HT-29 (cell line): ENCODE measurements around the gene UNC13B. TPM values are rescaled to one million over a fixed set of nuclear protein-coding genes. Genes with fewer than 3 reads are reported as not detected.
"Not testable (repeated sequence)": the region's sequence is repeated elsewhere in the genome, so short reads cannot be mapped to it uniquely, and the experiment has no call there.

Source experiments
- DNase-seq: peaks from one replicate; pipeline ENCODE4 v3.0.0-alpha.2; 2015; ENCODE audit warnings: low spot score
- total RNA-seq: library from RNA; depleted of rRNA; stranded (reverse); fragments of >200 nt; shearing (Covaris generic); gene quantifications from 2 replicates; pipeline ENCODE4 v1.2.3, GENCODE V29; 2014

Gene UNC13B
- total RNA-seq, 1 experiment from 2014 or later, result 11.8 TPM

DNA sequence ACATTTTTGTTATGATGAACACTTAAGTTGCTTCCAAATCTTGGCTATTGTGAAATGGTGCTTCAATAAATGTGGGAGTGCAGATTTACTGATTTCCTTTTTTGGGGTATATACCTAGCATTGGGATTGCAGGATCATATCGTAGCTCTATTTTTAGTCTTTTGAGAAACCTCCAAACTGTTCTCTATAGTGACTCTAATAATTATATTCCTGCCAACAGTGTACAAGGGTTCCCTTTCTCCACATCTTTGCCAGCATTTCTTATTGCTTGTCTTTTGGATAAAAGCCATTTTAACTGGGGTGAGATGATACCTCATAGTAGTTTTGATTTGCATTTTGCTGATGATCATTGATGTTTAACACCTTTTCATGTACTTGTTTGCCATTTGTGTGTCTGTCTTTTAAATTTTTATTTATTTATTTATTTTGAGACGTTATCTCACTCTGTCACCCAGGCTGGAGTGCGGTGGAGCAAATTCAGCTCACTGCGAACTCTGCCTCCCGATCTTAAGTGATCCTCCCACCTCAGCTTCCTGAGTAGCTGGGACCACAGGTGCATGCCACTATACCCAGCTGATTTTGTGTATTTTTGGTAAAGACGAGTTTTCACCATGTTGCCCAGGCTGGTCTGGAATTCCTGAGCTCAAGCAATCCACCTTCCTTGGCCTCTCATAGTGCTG is 59.0 kb downstream of the UNC13B start:
- DNase-seq, result no peak

DNA sequence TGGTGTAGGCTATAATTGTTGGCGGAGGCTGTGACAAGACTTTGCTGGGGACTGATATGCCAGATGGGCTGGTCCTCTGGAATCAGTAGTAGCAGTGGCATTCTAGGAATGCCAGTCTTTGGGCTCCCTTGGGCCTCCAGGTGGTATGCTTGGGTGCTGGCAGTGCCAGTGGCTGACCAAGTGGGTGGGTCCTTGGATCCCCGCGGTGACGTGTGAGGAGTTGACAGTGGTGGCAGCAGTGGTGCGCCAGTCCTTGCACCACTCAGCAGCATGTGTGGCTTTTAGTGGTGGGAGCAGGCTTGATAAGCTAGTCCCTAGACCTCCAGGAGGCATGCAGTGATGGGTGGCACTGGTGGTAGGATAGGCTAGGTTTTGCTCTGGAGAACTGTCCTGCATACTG is 63.9 kb downstream of the UNC13B start:
- no peak for DNase-seq

DNA sequence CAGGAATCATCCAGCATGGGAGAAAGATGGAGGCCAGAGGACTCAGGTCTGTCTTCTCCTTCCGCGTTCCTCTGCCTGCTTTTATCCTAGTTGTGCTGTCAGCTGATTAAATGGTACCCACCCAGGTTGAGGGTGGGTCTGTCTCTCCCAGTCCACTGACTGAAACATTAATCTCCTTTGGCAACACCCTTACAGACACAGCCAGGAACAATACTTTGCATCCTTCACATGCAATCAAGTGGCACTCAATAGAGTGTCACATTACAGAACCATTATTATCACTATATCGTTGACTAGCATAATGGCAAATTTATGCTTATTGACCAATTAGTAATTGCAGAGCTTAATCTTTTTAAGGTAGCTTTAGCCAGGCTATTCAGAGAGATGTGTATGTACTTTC is 64.8 kb downstream of the UNC13B start:
- DNase-seq, result no peak

DNA sequence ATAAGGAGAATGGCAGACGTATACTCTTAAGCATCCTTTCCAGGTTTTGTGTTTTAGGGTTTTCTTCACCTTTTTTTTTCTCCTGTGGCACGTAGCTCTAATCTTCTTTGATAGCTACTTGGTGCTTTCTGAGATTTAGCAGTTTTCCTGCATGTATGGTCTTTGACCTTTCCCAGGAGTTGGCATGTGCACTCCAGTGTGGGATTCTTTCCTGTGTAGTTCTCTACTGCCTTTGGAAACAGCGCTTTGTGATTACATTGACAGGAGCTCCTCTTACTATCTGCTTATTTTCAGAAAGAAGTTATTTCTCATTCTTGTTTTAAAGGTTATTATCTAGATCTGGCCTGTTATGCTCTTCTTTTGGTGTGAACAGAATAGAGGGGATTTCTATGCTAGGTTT is 65.5 kb downstream of the UNC13B start:
- DNase-seq, result no peak

DNA sequence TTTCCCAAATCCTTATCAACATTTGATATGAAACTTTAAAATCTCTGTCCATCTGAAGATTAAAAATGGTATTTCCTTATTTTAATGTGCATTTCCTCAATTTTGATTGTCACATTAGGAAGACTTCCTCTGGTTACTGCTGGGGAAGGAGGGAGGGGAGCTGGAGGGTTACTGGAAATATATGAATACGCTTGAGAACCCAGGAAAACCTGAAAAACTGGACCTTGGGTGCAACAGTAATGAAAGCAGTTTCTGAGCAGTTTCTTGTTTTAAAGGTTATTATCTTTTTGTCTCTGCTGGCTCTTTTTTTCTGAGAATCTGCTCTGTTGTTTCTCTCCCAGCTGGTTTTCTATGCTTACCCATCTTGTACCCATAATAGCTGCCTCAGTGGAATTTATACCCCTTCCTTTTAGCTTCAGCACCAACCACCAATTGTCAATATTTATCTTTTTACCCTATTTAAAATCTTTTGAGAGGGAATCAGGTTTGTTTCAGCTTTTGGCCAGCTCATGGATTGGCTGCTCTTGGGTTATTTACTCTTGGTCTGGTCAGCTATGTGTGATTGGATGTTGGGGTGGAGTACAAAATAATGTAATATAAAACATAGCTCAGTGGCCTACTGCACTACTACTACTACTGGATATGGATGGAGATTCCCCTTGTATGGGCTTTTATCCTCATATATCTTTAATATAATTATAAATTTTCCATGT is 67.4 kb downstream of the UNC13B start:
- no peak for DNase-seq

DNA sequence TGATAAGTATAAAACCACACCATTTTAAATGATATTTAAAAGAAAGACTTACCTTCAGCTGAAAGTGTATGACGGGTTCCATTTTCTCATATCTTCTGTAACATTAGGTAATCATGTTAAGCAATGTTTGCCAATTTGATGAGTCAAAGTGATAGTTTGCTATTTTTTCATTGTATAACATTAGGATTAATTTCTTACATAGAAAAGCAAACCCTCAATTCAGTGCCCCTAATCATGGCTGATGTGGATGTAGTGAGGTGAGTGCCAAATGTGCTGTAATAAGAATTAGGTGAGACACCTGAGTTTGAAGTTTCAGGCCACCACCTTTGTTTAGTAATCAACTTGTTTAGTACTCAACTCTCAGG is 68.0 kb downstream of the UNC13B start:
- no peak for DNase-seq

DNA sequence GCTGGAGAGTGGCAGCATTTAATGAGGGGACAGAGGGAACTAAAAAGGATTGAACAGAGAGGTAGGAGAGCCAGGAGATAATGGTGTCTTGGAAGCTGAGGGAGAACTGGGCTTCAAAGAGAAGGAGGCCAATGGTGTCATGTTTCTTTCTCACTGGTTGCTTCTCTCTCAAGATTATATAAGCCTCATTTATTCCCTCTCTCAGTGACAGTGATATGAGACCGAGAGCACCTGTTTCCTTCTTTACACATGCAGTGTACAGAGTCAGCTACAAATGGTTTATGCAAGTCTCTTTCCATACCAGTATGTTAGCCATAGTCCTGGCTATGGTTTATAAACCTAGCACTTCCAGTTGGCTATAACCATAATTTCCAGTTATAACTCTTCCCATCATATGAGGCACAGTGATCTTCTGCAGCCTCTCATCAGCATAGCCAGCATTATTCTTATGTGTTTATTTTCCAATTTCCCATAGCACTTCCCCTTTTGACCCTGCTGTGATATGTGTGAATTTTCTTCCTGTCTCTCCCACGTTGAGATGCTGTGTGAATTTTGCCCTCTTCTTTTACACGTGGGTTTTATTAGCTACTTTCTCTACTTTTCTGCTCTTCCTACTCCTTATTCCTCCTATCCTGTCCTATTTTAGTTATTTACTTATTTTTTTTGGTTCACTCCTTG is 71.2 kb downstream of the UNC13B start:
- DNase-seq, result no peak

DNA sequence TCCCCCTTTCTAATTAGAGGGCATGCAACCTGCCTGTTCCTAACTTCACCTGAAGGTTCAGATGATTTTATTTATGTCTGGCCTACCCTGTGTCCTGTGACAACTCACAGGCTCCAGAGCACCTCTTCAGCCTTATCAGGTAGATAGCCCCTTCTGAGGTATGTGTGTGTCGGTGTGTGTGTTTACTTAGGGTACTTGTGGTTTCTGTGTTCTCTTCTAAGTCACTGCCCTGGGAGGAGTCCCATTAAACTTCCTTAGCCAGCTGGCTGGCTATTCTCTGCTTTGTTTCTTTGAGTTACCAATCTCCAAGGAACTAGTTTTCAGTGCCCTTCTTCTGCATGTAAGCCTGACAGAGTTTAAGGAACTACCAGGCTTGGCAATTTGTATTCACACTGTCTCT is 74.9 kb downstream of the UNC13B start:
- DNase-seq, result peak; percentile 43

DNA sequence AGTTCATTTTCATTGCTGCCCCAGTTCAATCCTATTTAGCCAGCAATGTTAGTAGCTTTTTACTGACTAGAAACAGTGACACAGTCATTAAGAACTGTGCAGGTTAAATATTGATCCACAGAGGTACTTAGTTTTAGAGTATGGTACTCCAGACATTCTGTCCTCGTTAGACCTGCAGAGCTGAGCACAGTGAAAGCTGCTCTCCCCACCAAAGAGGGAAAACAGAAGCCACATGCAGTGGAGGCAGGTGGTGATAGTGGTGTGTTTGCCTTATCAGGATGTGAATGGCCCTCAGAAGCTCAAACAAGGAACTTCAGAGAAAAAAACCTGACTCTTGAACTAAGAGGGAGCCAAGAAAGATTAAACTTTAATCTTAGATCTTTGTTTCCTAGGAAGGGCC is 75.5 kb downstream of the UNC13B start:
- DNase-seq, result peak; percentile 22

DNA sequence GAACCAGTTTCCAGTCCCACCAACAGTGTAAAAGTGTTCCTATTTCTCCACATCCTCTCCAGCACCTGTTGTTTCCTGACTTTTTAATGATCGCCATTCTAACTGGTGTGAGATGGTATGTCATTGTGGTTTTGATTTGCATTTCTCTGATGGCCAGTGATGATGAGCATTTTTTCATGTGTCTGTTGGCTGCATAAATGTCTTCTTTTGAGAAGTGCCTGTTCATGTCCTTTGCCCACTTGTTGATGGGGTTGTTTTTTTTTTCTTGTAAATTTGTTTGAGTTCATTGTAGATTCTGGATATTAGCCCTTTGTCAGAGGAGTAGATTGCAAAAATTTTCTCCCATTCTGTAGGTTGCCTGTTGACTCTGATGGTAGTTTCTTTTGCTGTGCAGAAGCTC is 84.1 kb downstream of the UNC13B start:
- DNase-seq, result not testable (repeated sequence)

DNA sequence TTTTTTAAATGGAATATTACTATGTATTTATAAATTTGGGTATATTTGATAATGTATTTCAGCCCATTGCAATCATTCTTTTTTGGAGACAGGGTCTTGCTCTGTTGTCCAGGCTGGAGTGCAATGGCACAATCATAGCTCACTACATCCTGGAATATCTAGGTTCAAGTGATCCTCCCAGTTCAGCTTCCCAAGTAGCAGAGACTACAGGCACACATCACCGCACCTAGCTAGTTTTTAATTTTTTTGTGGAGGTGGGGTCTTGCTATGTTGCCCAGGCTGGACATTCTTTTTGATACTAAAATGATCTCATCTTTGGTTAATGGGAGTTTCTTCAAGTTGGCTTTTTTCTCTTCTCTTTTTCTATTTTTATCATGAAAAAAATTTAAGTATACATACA is 91.3 kb downstream of the UNC13B start:
- no peak for DNase-seq

DNA sequence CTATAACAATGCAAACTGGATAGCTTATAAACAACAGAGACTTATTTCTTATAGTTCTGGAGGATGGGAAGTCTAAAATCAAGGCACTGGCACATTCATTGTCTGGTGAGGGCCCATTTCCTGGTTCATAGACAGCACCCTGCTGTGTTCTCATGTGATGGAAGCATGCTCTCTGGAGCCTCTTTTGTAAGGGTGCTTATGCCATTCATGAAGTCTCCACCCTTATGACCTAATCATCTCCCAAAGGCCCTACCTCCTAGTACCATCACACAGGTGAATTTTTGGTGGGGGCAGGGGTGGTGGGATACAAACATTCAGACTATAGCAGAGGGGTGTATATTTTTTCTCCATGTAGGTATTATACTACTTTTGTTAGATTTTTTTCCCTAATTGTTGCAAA is 92.4 kb downstream of the UNC13B start:
- DNase-seq, result no peak

DNA sequence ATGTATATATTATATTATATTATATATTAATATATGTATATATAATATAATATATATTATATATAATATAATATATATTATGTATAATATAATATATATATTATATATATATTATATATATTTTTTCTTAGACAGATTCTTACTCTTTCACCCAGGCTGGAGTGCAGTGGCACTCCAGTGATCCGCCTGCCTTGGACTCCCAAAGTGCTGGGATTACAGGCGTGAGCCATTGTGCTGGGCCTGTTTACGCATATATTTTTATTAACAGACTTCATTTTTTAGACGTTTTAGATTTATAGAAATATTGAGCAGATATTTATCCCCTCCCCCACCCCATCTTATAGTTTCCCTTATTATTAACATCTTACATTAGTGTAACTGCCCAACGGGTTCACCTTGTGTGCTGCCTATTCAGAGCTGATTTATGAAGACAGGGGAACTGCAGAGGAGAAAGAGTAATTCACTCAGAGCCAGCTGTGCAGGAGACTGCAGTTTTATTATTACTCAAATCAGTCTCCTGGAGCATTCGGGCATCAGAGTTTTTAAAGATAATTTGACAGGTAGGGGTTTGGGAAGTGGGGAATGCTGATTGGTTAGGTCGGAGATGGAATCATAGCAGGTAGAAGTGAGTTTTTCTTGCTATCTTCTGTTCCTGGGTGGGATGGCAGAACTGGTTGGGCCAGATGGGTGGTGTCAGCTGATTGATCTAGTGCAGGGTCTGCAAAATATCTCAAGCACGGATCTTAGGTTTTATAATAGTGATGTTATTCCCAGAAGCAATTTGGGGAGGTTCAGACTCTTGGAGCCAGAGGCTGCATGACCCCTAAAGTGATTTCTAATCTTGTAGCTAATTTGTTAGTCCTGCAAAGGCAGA is 93.4 kb downstream of the UNC13B start:
- DNase-seq, result no peak

DNA sequence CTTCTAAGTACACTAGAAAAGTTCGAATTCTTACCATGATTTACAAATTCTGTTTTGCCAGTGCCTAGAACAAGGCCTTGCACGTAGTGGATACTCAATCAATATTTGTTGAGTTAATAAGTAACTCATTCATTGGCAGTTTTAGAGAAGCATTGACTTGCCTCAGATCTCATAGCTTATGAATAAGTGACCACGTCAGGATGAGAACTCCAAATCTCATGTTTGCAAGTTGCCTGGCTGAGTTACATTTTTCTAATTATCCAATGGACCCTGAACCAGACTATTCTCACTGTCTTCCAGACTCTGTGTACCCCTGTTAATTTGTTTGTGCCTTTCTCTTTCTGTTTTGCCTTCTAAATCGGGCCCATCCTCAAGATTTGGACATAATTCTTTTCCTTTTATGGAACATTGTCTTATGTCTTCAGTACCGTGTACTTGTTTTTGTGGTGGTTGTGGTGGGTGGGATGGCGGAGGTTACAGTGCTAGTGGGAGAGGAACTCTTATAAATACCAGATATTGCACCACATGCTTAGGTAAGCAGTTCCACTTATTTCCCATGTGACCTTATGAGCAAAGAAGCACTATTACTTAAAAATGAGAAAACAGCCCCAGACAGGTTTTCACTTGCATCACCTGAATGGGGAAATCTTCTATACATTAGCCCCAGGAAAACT is 96.3 kb downstream of the UNC13B start:
- no peak for DNase-seq

DNA sequence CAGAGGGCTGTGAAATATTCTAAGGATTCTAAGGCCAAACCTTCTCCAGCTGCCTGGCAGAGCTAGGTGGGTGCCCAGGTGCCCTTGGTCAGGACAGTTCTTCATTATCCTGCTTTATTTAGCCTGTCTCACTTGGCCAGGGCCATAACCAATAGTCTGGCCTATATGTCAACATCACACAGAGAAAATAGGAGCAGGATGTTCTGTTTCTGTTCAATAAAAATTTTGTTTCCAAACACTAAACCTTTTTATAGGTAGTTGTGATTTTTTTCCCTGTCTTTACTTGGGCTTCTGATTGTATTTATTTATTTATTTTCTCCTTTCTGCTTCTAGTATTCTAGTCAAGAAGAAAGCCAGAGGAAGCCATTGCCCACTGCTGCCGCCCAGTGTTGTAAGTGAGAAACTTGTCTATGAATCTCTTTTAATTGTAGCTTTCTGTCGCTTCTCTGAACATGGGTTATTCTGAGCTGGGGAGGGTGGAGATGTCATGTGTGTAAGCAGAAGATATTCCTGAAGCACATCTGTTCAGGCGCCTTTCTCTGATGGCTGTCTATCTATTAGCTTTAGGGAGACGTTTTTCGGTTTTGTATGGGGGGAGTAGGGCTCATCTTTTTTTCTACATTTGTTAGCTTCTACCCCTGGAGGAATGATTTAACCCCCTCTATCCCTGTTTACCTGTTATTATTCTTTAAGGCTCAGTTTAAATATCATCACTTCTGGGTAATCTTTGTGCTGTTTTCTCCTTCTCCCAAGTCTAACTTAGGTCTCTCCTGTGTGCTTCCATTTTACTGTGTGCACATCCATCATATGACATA is 97.1 kb downstream of the UNC13B start:
- peak; percentile 96 for DNase-seq

DNA sequence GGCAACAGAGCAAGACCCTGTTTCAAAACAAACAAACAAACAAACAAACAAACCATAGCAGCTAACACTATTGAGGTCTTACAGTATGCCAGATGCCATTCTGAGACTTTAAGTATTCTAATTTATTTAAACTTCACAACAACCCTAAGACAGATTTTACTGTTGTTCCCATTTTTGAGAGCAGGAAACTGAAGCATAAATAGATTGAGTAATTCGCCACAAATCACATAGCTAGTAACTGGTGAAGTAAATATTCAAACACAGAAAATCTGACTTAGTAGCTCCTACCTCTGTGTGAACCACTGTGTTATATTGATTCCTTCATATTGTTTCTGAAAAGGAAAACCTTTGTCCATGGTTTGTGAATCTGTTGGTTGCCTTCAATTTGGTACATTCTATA is 98.4 kb downstream of the UNC13B start:
- no peak for DNase-seq

DNA sequence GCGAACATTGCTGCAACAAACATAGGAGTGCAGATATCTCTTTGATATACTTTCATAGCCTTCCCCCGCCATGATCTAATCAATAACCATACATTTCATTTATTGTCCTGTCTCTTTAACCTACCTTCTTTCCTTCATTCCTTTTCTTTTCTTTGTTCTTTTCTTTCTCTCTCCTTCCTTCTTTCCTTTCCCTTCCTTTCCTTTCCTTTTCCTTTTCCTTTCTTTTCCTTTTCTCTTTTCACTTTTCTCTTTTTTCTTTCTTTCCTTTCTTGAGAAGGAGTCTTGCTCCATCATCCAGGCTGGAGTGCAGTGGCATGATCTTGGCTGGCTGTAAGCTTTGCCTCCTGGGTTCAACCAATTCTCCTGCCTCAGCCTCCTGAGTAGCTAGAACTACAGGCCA is 100.3 kb downstream of the UNC13B start:
- DNase-seq, result no peak

DNA sequence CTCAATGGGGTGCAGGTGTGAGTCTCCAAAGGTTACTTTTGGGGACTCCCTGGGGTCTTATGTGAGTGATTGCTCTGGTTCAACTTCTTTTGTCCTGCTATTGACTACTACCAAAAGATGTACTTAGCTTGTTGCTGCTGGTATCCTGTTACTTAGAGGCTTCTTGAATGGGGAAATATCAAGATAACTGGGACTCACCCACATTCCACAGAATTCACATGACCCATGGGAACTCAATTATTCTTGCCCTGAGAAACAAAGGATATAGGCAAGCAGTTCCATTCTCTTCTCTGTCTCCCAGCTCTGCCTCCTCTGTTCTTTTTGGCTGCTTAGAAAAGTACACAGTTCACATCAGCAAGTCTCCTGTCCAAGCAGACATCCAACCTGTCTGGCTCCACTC is 105.9 kb downstream of the UNC13B start:
- no peak for DNase-seq

DNA sequence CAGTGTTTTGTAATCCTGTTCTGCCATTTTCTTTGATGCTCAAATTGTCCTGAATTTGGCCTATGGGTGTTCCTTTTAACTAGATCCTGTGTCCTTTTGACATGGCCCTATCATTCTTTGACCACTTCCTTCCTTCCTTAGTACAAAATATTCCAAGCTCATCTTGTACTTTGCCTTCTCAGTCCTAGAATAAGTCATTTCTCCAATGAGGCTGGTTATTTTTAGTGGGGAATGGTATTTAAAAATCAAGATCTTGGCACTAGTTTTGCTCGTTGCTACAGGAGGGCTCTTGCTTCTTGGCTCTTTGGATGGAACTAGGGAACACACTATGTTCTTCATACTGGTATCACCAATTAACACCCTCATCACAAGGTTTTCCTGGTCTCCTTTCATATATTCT is 108.1 kb downstream of the UNC13B start:
- no peak for DNase-seq

DNA sequence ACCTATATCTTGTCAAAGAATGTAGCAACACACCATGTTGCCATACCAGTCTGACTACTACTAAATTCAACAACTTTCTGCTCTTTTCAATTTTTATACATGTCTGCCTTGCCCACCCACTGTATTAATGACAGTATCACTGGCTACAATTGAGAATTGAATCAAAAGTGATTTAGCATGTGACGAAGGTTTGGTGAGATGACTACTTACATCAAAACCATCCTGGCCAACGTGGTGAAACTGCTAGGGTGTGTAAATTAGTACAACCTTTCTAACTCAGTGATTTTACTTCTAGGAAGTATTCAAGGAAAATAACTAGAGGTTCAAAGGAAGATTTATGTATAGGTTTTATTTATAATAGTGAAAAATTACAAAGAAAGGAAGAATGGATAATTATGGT is 109.8 kb downstream of the UNC13B start:
- DNase-seq, result no peak

DNA sequence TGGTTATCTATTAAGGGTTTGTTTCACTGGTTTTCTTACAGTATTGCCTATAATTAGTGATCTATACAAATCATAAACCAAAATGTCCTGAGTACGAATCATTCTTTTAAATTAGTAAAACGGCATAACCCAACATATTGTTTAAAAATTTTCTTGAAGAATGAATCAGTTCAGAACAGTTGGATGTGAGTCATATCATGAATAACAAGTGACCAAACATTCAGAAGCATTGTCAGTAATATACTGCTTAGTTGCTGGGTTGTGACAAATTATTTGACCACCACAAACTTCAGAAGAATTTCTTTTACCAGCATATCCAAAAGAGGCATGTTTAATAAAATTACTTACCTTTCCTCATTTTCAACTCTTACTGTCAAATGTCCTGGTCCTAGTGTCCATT is 111.2 kb downstream of the UNC13B start:
- DNase-seq, result no peak
